Mucosa of stomach (tissue), 1 donor: ENCODE results near the gene CHMP4A.

ENCODE experiments used
- H3K27me3 ChIP-seq: one replicate; pipeline ENCODE4 v1.7.0; 2013; ENCODE audit warnings: mild to moderate bottlenecking, low read length; ENCODE audit not compliant: control insufficient read depth, insufficient read depth
- H3K36me3 ChIP-seq: one replicate; pipeline ENCODE4 v1.7.0; 2013; ENCODE audit warnings: low read length; ENCODE audit not compliant: control insufficient read depth, insufficient read depth
- H3K4me1 ChIP-seq: one replicate; pipeline ENCODE4 v1.7.0; 2013; ENCODE audit warnings: mild to moderate bottlenecking, low read length; ENCODE audit not compliant: control insufficient read depth, insufficient read depth
- H3K4me3 ChIP-seq: one replicate; pipeline ENCODE4 v1.7.0; 2013; ENCODE audit warnings: low read length
- H3K9ac ChIP-seq: one replicate; pipeline ENCODE4 v1.7.0; 2013; ENCODE audit warnings: mild to moderate bottlenecking, low read length, moderate library complexity
- H3K9me3 ChIP-seq: one replicate; pipeline ENCODE4 v1.7.0; 2013; ENCODE audit warnings: mild to moderate bottlenecking, low read length, moderate library complexity; ENCODE audit not compliant: control insufficient read depth
- donor health status: Pancreatic carcinoma.

Gene CHMP4A

GRCh38 chr14:24186831-24187538 lies 26.3 kb downstream of the CHMP4A start:
- no peak overlapping the region for H3K9ac ChIP-seq
- H3K36me3 ChIP-seq, result peaks cover 10% of the 10 kb centered on the region
- H3K4me3 ChIP-seq, result no peak overlapping the region
- no peaks in the 10 kb centered on the region for H3K27me3 ChIP-seq
- peaks cover 6% of the 10 kb centered on the region for H3K4me1 ChIP-seq
- no peaks in the 10 kb centered on the region for H3K9me3 ChIP-seq

GRCh38 chr14:24185741-24186140 lies 27.5 kb downstream of the CHMP4A start:
- peaks cover 10% of the 10 kb centered on the region for H3K36me3 ChIP-seq
- no peaks in the 10 kb centered on the region for H3K27me3 ChIP-seq
- no peak overlapping the region for H3K9ac ChIP-seq
- H3K4me3 ChIP-seq, result no peak overlapping the region
- H3K9me3 ChIP-seq, result no peaks in the 10 kb centered on the region
- peaks cover 6% of the 10 kb centered on the region for H3K4me1 ChIP-seq

DNA sequence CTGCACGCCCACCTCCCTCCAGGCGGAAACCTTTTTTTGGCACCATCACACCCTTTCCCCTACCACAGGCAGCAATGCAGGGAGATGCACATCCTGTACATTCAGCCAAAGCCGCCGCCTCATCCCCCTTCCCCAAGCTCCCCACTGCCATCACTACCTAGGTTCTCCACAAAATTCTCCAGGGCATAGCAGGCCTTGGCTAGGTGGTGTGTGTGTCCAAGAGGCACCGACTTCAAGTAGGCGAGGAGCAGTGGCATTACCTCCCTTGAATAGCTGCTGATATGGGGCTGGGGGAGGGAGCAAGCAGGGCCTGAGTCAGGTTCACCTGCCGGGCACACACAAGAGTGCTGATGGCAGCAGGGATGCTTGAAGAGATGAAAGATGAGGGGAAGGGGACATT lies 28.3 kb downstream of the CHMP4A start:
- peaks cover 6% of the 10 kb centered on the region for H3K4me1 ChIP-seq
- no peak overlapping the region for H3K9ac ChIP-seq
- H3K9me3 ChIP-seq, result no peaks in the 10 kb centered on the region
- H3K27me3 ChIP-seq, result no peaks in the 10 kb centered on the region
- H3K4me3 ChIP-seq, result no peak overlapping the region
- H3K36me3 ChIP-seq, result peaks cover 10% of the 10 kb centered on the region

DNA sequence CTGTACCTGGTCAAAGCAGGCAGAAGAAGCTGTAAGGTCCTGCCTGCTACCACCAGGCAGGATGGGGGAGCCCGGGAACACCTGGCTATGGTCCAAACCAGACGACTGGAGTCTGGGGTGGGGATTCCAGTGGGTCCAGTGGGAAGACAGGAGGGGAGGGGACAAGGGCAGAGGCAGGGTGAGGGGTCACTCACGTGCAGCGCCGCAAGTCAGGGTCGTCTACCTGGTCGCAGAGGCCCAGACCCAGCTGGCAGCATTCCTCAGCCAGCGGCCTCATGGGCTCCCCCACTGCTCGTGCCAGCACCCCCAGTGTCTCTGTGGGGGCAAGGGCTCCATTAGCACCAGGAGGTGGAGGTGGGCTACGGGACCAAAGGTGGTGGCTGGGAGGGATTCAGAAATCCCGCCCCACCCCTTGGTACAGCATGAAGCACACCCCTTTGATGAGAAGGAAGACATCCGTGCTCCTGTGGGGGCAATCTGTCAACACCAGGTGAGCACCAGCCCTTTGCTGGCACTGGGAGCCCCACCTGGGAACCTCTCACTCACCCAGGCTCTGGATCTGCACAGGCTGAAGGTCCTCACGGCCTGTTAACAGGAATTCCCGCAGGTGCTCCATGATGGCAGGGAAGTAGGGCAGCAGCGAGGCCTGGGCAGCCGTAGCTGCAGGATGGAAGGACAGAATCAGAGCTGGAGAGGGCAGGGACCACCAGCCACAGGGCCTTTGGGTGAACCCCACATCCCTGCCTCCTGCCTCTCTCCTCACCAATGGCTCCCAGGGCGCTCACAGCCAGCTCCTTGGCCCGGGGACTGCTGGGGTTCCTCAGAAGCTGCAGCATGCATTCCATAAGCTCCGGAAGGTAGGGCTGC lies 29.0 kb downstream of the CHMP4A start:
- H3K9me3 ChIP-seq, result no peaks in the 10 kb centered on the region
- no peak overlapping the region for H3K4me3 ChIP-seq
- H3K4me1 ChIP-seq, result peaks cover 6% of the 10 kb centered on the region
- peaks cover 10% of the 10 kb centered on the region for H3K36me3 ChIP-seq
- H3K9ac ChIP-seq, result no peak overlapping the region
- no peaks in the 10 kb centered on the region for H3K27me3 ChIP-seq

GRCh38 chr14:24183014-24183481 lies 30.2 kb downstream of the CHMP4A start:
- no peak overlapping the region for H3K9ac ChIP-seq
- H3K4me1 ChIP-seq, result peaks cover 4% of the 10 kb centered on the region
- no peaks in the 10 kb centered on the region for H3K27me3 ChIP-seq

GRCh38 chr14:24182110-24182882 lies 31.0 kb downstream of the CHMP4A start:
- Histone ChIP-seq H3K27me3 (no peaks in the 10 kb centered on the region), H3K36me3 (peaks cover 14% of the 10 kb centered on the region), H3K4me3 (no peak overlapping the region), H3K4me1 (no peaks in the 10 kb centered on the region), H3K9me3 (no peaks in the 10 kb centered on the region), H3K9ac (no peak overlapping the region)

More at GRCh38 chr14:24183014-24183481, 30.2 kb downstream of the CHMP4A start:
- Histone ChIP-seq H3K4me3 (no peak overlapping the region), H3K36me3 (peaks cover 14% of the 10 kb centered on the region), H3K9me3 (no peaks in the 10 kb centered on the region)

GRCh38 chr14:24181371-24182077 lies 31.8 kb downstream of the CHMP4A start:
- H3K4me3 ChIP-seq, result no peak overlapping the region
- no peak overlapping the region for H3K9ac ChIP-seq
- H3K27me3 ChIP-seq, result no peaks in the 10 kb centered on the region
- H3K4me1 ChIP-seq, result no peaks in the 10 kb centered on the region
- peaks cover 12% of the 10 kb centered on the region for H3K36me3 ChIP-seq
- H3K9me3 ChIP-seq, result no peaks in the 10 kb centered on the region

DNA sequence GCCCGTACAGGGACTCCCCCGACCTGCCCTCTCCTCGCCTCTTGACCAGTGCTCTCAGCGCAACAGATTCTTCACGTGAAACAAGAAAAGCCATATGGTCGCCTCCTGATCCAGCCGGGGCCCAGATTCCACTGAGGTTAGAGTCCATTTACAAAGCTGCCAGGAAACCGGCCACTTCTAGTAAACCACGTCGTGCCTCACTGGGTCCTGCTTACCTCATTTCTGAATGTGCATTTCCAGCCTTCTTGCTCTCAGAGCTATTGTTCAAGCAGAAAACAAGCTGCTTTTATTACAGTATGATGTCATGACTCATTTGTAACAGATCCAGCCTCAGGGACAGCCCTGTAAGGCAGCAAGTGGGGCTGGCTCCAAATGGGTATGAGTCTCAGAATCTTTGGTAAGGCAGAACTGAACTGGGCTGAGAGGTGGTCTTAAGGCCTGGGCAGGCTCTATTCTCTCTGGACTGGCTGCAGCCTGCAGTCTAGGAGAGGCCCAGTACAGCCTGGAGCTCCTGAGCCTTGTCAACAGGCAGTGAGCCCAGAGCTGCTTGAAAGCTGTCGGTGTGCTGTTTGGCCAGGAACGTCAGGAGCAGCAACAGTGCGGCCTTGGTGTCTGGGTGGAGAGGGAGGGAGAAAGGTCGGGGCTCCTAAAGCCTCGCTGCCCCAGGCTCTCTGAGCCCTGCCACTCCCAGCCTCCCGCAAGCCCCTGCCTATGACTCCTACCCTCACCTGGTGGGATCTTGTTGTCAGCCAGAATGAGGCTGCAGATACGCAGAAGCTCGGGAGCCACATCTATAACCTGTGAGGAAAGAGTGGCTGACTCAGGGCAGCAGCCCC lies 33.1 kb downstream of the CHMP4A start:
- Histone ChIP-seq H3K4me3 (no peak overlapping the region), H3K4me1 (no peaks in the 10 kb centered on the region), H3K36me3 (peaks cover 4% of the 10 kb centered on the region), H3K27me3 (no peaks in the 10 kb centered on the region), H3K9ac (no peak overlapping the region), H3K9me3 (no peaks in the 10 kb centered on the region)

GRCh38 chr14:24179294-24179960 lies 33.9 kb downstream of the CHMP4A start:
- Histone ChIP-seq H3K4me1 (no peaks in the 10 kb centered on the region), H3K4me3 (no peak overlapping the region), H3K27me3 (no peaks in the 10 kb centered on the region), H3K36me3 (peaks cover 4% of the 10 kb centered on the region), H3K9me3 (no peaks in the 10 kb centered on the region), H3K9ac (no peak overlapping the region)

DNA sequence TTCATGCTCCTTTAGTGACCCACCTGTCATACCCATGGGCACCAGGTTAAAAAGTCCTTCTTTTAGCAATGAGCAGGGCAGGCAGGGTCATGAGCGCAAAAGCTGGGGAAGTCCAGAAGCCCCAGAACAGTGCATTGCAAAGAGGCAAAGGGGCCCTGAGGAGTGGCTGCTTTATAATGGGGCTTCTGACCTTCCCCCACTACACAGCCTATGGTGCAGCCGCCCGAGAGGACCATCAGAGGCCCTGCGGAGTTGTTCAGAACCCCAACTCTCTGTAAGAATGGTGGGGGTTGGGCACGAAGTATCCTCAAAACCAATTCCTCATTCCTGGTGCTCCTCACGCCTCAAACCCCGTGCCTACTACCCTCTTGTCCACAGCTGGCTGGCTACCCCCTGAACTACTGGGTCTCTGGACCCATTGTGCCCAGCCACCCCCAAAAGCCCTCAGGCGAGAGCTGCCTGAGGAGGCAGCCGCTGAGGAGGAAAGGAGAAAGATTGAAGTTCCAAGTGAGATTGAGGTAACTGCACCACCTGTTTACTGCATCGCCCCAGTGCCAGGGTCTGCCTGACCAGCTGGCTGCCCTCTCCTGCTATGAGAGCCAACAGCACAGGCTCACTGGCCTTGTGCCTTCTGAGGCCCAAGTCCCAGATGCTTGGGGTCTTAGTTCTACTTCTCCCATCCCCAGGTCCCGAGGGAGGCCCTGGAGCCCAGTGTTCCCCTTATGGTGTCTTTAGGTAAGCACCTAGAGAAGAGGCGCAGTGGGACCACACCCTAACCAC lies 34.7 kb downstream of the CHMP4A start:
- peaks cover 4% of the 10 kb centered on the region for H3K36me3 ChIP-seq
- H3K9ac ChIP-seq, result no peak overlapping the region
- H3K4me1 ChIP-seq, result no peaks in the 10 kb centered on the region
- H3K9me3 ChIP-seq, result no peaks in the 10 kb centered on the region
- H3K4me3 ChIP-seq, result no peak overlapping the region
- H3K27me3 ChIP-seq, result no peaks in the 10 kb centered on the region
